Adrenal gland (tissue), 5 donors: ENCODE results near the gene GPR151.

ENCODE experiments used
- CTCF ChIP-seq, 6 experiments: fragments of 450-650 bp in 4 of 6; fragments of 200-600 bp in 2 of 6; sonication (generic) in 1 of 6; IDR thresholded peaks; 1 replicate in 5 of 6; 2 replicates in 1 of 6; pipeline versions ENCODE4 v1.5.1 to v1.8.0; 2016 to 2021; ENCODE audit warnings: antibody characterized with exemption in 6 of 6, mild to moderate bottlenecking in 2 of 6, moderate library complexity in 1 of 6
- POLR2A ChIP-seq, 2 donors: fragments of 450-650 bp; IDR thresholded peaks; one replicate each; pipeline ENCODE4 v1.6.1; 2017; ENCODE audit warnings: antibody characterized with exemption in 2 of 2, mild to moderate bottlenecking in 2 of 2, moderate library complexity in 1 of 2
- donor health status: DM: no; HTN: no; CAD: no.

DNA sequence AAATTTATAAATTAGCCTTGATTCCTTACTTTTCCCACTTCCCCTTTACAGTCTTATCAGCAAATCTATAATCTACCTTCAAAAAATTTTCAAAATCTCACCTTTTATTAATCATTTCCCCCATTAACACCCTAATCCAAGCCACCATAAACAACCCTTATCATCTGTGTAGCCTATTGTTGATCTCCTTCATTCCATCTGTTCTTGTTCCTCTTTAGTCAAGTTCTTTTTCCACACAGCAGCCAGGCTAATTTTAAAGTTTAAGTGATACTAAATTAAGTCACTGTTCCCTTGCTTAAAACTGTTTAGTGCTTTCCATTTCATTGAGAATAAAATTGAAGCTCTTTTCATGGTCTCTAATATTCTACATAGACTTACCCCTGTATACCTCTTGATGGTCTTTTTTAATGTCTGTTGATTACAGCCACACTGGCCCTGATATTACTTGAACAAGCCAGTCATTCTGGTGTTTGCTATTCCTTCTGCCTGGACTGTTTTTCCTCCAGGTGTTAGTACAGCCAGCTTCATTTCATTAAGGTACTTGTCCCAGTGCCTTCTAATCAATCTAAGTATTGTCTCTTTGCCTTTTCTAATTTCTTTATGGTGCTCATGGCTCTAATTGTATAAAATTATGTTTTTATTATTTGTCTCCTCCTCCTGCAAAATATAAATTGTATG, 31.1 kb downstream of the GPR151 start:
- TF ChIP-seq CTCF (IDR thresholded peaks at IDR 0.05) (no peak), POLR2A (IDR thresholded peaks at IDR 0.05) (no peak)
